SK-N-SH (cell line): ENCODE measurements around the gene DCDC2.
"Not testable (repeated sequence)": the region's sequence is repeated elsewhere in the genome, so short reads cannot be mapped to it uniquely, and the experiment has no call there.

ENCODE experiments used
- CTCF ChIP-seq: fragments of 200-600 bp; sonication (generic); IDR thresholded peaks from 2 replicates; pipeline ENCODE4 v1.6.1; 2017; ENCODE audit warnings: antibody characterized with exemption, mild to moderate bottlenecking, moderate library complexity
- EZH2phosphoT487 ChIP-seq: fragments of 200-600 bp; sonication (generic); IDR thresholded peaks from 2 replicates; pipeline ENCODE4 v1.6.1; 2017; ENCODE audit warnings: low read depth, mixed run types, mild to moderate bottlenecking, antibody characterized with exemption, moderate library complexity, borderline replicate concordance
- FOXJ3 ChIP-seq: sonication (generic); formaldehyde crosslinking; IDR thresholded peaks from 2 replicates; pipeline ENCODE4 v1.5.1; 2020; ENCODE audit warnings: mild to moderate bottlenecking, missing genetic modification reagents
- MAX ChIP-seq: IDR thresholded peaks from 2 replicates; pipeline ENCODE4 v1.4.0; 2012; ENCODE audit warnings: low read depth
- MEF2A ChIP-seq: IDR thresholded peaks from 2 replicates; pipeline ENCODE4 v1.4.0; 2012; ENCODE audit warnings: low read depth, borderline replicate concordance
- NFIC ChIP-seq: IDR thresholded peaks from 2 replicates; pipeline ENCODE4 v1.4.0; 2012; ENCODE audit warnings: borderline replicate concordance
- POLR2AphosphoS5 ChIP-seq: IDR thresholded peaks from 2 replicates; pipeline ENCODE4 v1.6.1; 2012; ENCODE audit warnings: low read depth, low read length
- SIN3A ChIP-seq: IDR thresholded peaks from 2 replicates; pipeline ENCODE4 v1.6.1; 2012; ENCODE audit warnings: low read depth, mild to moderate bottlenecking, low read length, moderate library complexity, borderline replicate concordance
- TAF1 ChIP-seq: IDR thresholded peaks from 2 replicates; pipeline ENCODE4 v1.6.1; 2012; ENCODE audit warnings: low read depth, mild to moderate bottlenecking, low read length, moderate library complexity, borderline replicate concordance
- TCF12 ChIP-seq: IDR thresholded peaks from 2 replicates; pipeline ENCODE4 v1.4.0; 2012
- TEAD4 ChIP-seq: IDR thresholded peaks from 2 replicates; pipeline ENCODE4 v1.4.0; 2012; ENCODE audit warnings: mild to moderate bottlenecking, borderline replicate concordance; ENCODE audit not compliant: insufficient read depth

DNA sequence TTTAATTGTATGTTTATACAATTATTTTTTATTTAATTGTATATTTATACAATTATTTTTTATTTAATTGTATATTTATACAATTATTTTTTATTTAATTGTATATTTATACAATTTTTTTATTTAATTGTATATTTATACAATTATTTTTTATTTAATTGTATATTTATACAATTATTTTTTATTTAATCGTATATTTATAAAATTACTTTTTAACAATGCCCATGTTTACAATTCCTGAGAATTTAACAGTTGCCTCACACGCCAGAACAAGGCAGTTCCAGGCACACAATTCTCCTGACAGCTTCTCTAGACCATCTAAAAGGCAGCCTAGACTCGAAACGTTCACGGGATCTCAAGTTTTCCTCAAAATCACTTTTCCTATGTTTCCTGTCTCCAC lies 4.5 kb upstream of the DCDC2 start:
- not testable (repeated sequence) for TF ChIP-seq TEAD4; CTCF; EZH2phosphoT487; TAF1; MEF2A; POLR2AphosphoS5; FOXJ3 (CRISPR knock-in tag); NFIC; MAX; TCF12; SIN3A
